CD4-positive, alpha-beta T cell (primary cell): Measurements from ENCODE around the gene TUBB1. TPM values are rescaled to one million over a fixed set of nuclear protein-coding genes. Genes with fewer than 3 reads are reported as not detected.
A peak's percentile ranks its signal among the peaks of the same experiment; 100 is the strongest.

Source experiments
- ATAC-seq: fragments of 200-7000 bp; cut with Tn5 transposase; one replicate; pipeline ENCODE4 v1.10.0; 2022; ENCODE audit warnings: mild to moderate bottlenecking; ENCODE audit not compliant: poor library complexity
- CTCF ChIA-PET: fragments of 350-600 bp; sonication (Branson Sonifier 250); formaldehyde crosslinking; loops from one replicate; lab custom pipeline; 2021; ENCODE audit warnings: antibody characterized with exemption, inconsistent platforms; lab: Charles Lee
- POLR2A ChIA-PET: fragments of 350-600 bp; sonication (Branson Sonifier 250); formaldehyde crosslinking; loops from one replicate; lab custom pipeline; 2021; ENCODE audit warnings: antibody characterized with exemption, inconsistent platforms; lab: Charles Lee
- DNase-seq, 14 experiments: peaks; one replicate each; pipeline ENCODE4 v3.0.0-alpha.2; 2013 to 2020; ENCODE audit warnings: mixed read lengths in 2 of 14
- H3K27ac ChIP-seq, 2 donors: one replicate each; pipeline versions ENCODE4 v1.5.1 to v1.7.0; 2013; ENCODE audit warnings: low read length in 2 of 2, low read depth in 1 of 2, mild to moderate bottlenecking in 1 of 2
- H3K27me3 ChIP-seq, 2 experiments: 1 replicate in 1 of 2; 2 replicates in 1 of 2; pipeline versions ENCODE4 v1.6.1 to v1.7.0; 2013; ENCODE audit warnings: low read length in 2 of 2, control low read depth in 1 of 2, mild to moderate bottlenecking in 1 of 2, moderate library complexity in 1 of 2; ENCODE audit not compliant: insufficient read depth in 2 of 2, control insufficient read depth in 1 of 2
- H3K36me3 ChIP-seq: one replicate; pipeline ENCODE4 v1.6.1; 2013; ENCODE audit warnings: low read length, control low read depth; ENCODE audit not compliant: insufficient read depth
- H3K4me1 ChIP-seq: one replicate; pipeline ENCODE4 v1.6.1; 2013; ENCODE audit warnings: low read length, control low read depth; ENCODE audit not compliant: insufficient read depth
- H3K4me3 ChIP-seq: one replicate; pipeline ENCODE4 v1.5.1; 2013; ENCODE audit warnings: mild to moderate bottlenecking, low read length, moderate library complexity
- H3K9me3 ChIP-seq, 2 experiments: 1 replicate in 1 of 2; 2 replicates in 1 of 2; pipeline versions ENCODE4 v1.6.1 to v1.7.0; 2013; ENCODE audit warnings: low read length in 2 of 2, mild to moderate bottlenecking in 2 of 2, control low read depth in 1 of 2, moderate library complexity in 1 of 2; ENCODE audit not compliant: control insufficient read depth in 1 of 2, insufficient read depth in 1 of 2
- H3K27ac Mint-ChIP-seq: one replicate; pipeline ENCODE4 v1.8.0; 2020; ENCODE audit warnings: mixed read lengths
- H3K27me3 Mint-ChIP-seq: one replicate; pipeline ENCODE4 v1.8.0; 2021; ENCODE audit warnings: mixed read lengths
- H3K36me3 Mint-ChIP-seq: one replicate; pipeline ENCODE4 v1.8.0; 2021; ENCODE audit warnings: low read depth, mixed read lengths
- H3K4me1 Mint-ChIP-seq: one replicate; pipeline ENCODE4 v1.8.0; 2021; ENCODE audit warnings: low read depth, mixed read lengths
- H3K4me3 Mint-ChIP-seq: one replicate; pipeline ENCODE4 v1.8.0; 2020; ENCODE audit warnings: mild to moderate bottlenecking, mixed read lengths
- H3K9me3 Mint-ChIP-seq: one replicate; pipeline ENCODE4 v1.8.0; 2020; ENCODE audit warnings: mixed read lengths
- intact Hi-C, 2 experiments: fragments of 100-400 bp; cut with DNase I in 1 of 2; cut with micrococcal nuclease in 1 of 2; formaldehyde crosslinking; loops; one replicate each; pipeline versions ENCODE4 v1.15.1 to v1.9.0; 2023 to 2025; cut with DNase I, micrococcal nuclease
- total RNA-seq, 174 experiments: library from RNA in 2 of 174; stranded (reverse) in 2 of 174; gene quantifications; one replicate each; pipeline ENCODE4 v1.2.3 and lab custom pipeline; 2021 to 2026
- TF ChIP-seq, protein P1 (sequence below): fragments of 200-600 bp; IDR thresholded peaks from one replicate; pipeline ENCODE4 v1.8.0; 2022; ENCODE audit warnings: antibody characterized with exemption, mild to moderate bottlenecking

TUBB1 gene
- total RNA-seq, 2 experiments from 2014 or later, result 0.11 to 0.17 TPM

DNA sequence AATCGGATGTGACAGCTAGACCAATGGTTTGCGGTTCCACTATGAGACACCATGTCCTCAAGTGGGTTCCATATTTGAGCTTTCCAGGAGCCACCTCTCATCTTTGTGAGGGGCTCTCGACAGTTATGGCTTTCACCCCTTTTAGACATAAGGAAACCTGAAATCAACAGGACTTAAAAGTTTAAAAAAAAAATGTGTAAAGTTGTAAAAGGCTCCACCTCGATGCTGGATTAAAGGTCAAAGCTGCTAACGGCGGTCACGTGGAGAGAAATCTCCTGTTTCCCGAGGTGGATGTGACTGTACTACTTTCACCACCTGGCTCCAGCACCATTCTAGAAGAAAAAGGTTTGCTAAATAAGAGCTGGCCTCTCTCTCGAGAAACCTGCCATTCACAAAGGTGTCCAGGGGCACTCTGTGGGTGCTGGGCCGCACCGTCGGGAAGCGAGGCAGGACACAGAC is 12.4 kb downstream of the TUBB1 start:
- peaks cover 60% of the 10 kb centered on the region for H3K36me3 ChIP-seq

DNA sequence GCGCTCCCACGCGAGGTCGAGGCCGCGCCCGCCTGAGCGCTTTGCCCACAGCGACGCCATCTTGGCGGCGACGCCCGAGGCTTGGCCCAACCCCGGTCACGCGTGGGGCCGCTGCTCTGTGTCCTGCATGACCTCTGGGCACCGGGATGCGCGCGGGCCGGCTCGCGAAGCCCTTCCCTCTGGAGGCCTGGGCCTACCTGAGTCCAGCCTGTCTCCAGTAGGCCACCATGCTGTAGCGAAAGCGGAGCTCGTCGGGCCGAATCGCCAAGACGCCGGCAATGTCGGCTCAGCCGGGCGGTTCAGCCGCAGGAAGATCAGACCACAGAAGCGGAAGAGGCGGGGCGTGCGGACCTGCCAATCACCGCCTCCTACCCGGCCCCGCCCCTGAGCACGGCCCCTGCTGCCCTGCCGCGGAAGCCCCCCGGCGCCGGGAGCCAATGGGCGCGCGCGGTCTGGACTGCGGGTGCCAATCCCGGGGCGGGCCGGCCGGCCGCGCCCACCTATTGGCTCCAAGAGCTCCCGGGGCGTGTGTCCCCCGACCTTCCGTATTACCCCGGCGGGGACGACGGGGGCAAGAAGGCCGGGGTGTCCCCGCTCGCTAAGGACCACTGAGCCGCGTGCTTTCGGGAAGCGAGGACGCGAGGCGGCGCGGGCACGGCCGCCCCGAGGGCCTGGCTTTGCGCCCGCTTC is 12.9 kb downstream of the TUBB1 start, which contains the start of gene ATP5F1E:
TSS of gene ATP5F1E (minus strand) at position 313 of the 690 bp plus-strand sequence. CDS start at position 229, 84 bp downstream.
- Histone ChIP-seq H3K27ac (peak within 1 kb of the TSS; percentile 81 to 86), H3K4me1 (peaks cover 31% of the 10 kb centered on the region), H3K9me3 (no peaks in the 10 kb centered on the region), H3K27me3 (no peaks in the 10 kb centered on the region), H3K4me3 (peak within 1 kb of the TSS; percentile 76), H3K36me3 (peaks cover 59% of the 10 kb centered on the region)
- Mint-ChIP-seq H3K27ac (peak within 1 kb of the TSS; percentile 87), H3K4me1 (peaks cover 61% of the 10 kb centered on the region), H3K9me3 (no peaks in the 10 kb centered on the region), H3K36me3 (peaks cover 88% of the 10 kb centered on the region), H3K27me3 (no peaks in the 10 kb centered on the region), H3K4me3 (peak within 1 kb of the TSS; percentile 97)
- ATAC-seq (peak; percentile 95), DNase-seq (peak; percentile 94 to 99 (median 96))
- TF ChIP-seq, protein P1, sequence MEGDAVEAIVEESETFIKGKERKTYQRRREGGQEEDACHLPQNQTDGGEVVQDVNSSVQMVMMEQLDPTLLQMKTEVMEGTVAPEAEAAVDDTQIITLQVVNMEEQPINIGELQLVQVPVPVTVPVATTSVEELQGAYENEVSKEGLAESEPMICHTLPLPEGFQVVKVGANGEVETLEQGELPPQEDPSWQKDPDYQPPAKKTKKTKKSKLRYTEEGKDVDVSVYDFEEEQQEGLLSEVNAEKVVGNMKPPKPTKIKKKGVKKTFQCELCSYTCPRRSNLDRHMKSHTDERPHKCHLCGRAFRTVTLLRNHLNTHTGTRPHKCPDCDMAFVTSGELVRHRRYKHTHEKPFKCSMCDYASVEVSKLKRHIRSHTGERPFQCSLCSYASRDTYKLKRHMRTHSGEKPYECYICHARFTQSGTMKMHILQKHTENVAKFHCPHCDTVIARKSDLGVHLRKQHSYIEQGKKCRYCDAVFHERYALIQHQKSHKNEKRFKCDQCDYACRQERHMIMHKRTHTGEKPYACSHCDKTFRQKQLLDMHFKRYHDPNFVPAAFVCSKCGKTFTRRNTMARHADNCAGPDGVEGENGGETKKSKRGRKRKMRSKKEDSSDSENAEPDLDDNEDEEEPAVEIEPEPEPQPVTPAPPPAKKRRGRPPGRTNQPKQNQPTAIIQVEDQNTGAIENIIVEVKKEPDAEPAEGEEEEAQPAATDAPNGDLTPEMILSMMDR, result no peak
- CTCF ChIA-PET, result interaction anchor here (0.8 to 2.0 kb wide), 12 partner anchors 12 to 190 kb away, joined by 3 to 5 read pairs (median 4); no protein-coding TSS in a partner anchor
- POLR2A ChIA-PET, result interaction anchor here (0.6 to 4.1 kb wide), 44 partner anchors 9 to 725 kb away, joined by 3 to 67 read pairs (median 4); partner anchors contain the start of genes NELFCD, PRELID3B, STX16 and TUBB1
- intact Hi-C loops, result loop anchor here (1.0 to 5.0 kb wide), 6 partner anchors 10 to 645 kb away; partner anchors contain the start of genes PRELID3B (in 2 of the 2), NELFCD (in 1 of the 2) and VAPB (in 1 of the 2)

More for the DNA sequence above, 12.4 kb downstream of the TUBB1 start:
- intact Hi-C loops, result loop anchor here (1.0 to 5.0 kb wide), 8 partner anchors 11 to 644 kb away; partner anchors contain the start of genes NELFCD (in 2 of the 2), PRELID3B (in 2 of the 2) and VAPB (in 1 of the 2)
- ChIA-PET CTCF (interaction anchor here (0.8 to 2.0 kb wide), 8 partner anchors 13 to 190 kb away, joined by 3 to 5 read pairs (median 4); no protein-coding TSS in a partner anchor), POLR2A (interaction anchor here (0.6 to 4.1 kb wide), 30 partner anchors 11 to 407 kb away, joined by 3 to 67 read pairs (median 6); partner anchors contain the start of genes NELFCD, PRELID3B, STX16 and TUBB1)
- no peaks in the 10 kb centered on the region for H3K27me3 ChIP-seq
- ATAC-seq, result no peak
- peak overlapping the region; percentile 47 to 86 for H3K27ac ChIP-seq
- H3K4me3 ChIP-seq, result peak overlapping the region; percentile 76
- peak overlapping the region; percentile 87 for H3K27ac Mint-ChIP-seq
- peak in 3 of 14 experiments; percentile 45 to 69 (median 53) for DNase-seq
- H3K9me3 ChIP-seq, result no peaks in the 10 kb centered on the region
- peaks cover 88% of the 10 kb centered on the region for H3K36me3 Mint-ChIP-seq
- TF ChIP-seq, protein P1, result no peak
- H3K4me3 Mint-ChIP-seq, result peak overlapping the region; percentile 97
- H3K9me3 Mint-ChIP-seq, result no peaks in the 10 kb centered on the region
- H3K4me1 Mint-ChIP-seq, result peaks cover 61% of the 10 kb centered on the region
- peaks cover 35% of the 10 kb centered on the region for H3K4me1 ChIP-seq
- no peaks in the 10 kb centered on the region for H3K27me3 Mint-ChIP-seq

DNA sequence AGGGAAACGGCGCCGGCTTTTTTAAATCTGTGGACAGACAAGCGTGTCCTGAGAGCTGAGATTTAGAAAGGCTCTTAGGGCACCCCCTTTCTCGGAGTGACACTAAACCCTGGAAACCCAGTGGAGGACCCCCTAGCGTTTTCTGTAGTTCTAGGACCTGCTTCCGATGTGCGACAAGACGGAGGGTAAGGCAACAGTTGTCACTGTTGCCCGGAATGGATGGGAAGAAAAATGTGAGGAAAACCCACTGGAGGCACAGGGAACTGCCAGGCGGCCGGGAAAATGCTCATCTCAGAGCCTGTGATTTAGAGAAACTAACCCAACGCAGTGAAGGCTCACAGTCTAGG is 13.5 kb downstream of the TUBB1 start:
- DNase-seq (no peak), ATAC-seq (no peak)
- H3K27ac ChIP-seq, result peak overlapping the region; percentile 81 to 86
- Mint-ChIP-seq H3K9me3 (no peaks in the 10 kb centered on the region), H3K4me1 (peaks cover 61% of the 10 kb centered on the region), H3K27ac (peak overlapping the region; percentile 87), H3K27me3 (no peaks in the 10 kb centered on the region), H3K36me3 (peaks cover 88% of the 10 kb centered on the region), H3K4me3 (peak overlapping the region; percentile 87)
- no peaks in the 10 kb centered on the region for H3K9me3 ChIP-seq
- POLR2A ChIA-PET, result interaction anchor here (0.6 to 4.1 kb wide), 34 partner anchors 9 to 726 kb away, joined by 3 to 67 read pairs (median 6); partner anchors contain the start of genes NELFCD, PRELID3B, STX16 and TUBB1
- CTCF ChIA-PET, result interaction anchor here (0.9 to 2.0 kb wide), 9 partner anchors 11 to 189 kb away, joined by 3 to 5 read pairs (median 4); no protein-coding TSS in a partner anchor
- peak overlapping the region; percentile 76 for H3K4me3 ChIP-seq
- TF ChIP-seq, protein P1, result no peak
- H3K27me3 ChIP-seq, result no peaks in the 10 kb centered on the region
- intact Hi-C loops, result loop anchor here (1.0 to 5.0 kb wide), 6 partner anchors 10 to 645 kb away; partner anchors contain the start of genes PRELID3B (in 2 of the 2), NELFCD (in 1 of the 2) and VAPB (in 1 of the 2)
- H3K36me3 ChIP-seq, result peaks cover 59% of the 10 kb centered on the region
- H3K4me1 ChIP-seq, result peaks cover 27% of the 10 kb centered on the region
